ENCODE data around the gene CTDSP2.
"Not testable (repeated sequence)": the region's sequence is repeated elsewhere in the genome, so short reads cannot be mapped to it uniquely, and the experiment has no call there.

Gene CTDSP2

GRCh38 chr12:57775563-57776246 lies 70.8 kb downstream of the CTDSP2 start:
- TF ChIP-seq, protein P1, sequence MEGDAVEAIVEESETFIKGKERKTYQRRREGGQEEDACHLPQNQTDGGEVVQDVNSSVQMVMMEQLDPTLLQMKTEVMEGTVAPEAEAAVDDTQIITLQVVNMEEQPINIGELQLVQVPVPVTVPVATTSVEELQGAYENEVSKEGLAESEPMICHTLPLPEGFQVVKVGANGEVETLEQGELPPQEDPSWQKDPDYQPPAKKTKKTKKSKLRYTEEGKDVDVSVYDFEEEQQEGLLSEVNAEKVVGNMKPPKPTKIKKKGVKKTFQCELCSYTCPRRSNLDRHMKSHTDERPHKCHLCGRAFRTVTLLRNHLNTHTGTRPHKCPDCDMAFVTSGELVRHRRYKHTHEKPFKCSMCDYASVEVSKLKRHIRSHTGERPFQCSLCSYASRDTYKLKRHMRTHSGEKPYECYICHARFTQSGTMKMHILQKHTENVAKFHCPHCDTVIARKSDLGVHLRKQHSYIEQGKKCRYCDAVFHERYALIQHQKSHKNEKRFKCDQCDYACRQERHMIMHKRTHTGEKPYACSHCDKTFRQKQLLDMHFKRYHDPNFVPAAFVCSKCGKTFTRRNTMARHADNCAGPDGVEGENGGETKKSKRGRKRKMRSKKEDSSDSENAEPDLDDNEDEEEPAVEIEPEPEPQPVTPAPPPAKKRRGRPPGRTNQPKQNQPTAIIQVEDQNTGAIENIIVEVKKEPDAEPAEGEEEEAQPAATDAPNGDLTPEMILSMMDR (IDR thresholded peaks at IDR 0.05): no peak
- no peak overlapping the region for H3K4me3 Mint-ChIP-seq
- peaks cover 21% of the 10 kb centered on the region for H3K27me3 Mint-ChIP-seq (ENCODE audit: low read depth, poor library complexity)
- peaks cover 18% of the 10 kb centered on the region for H3K36me3 Mint-ChIP-seq (ENCODE audit: low read depth)
- peaks cover 19% of the 10 kb centered on the region for H3K4me1 Mint-ChIP-seq
- no peak for DNase-seq
- no peaks in the 10 kb centered on the region for H3K9me3 Mint-ChIP-seq
- H3K27ac Mint-ChIP-seq: no peak overlapping the region

GRCh38 chr12:57775044-57775443 lies 71.5 kb downstream of the CTDSP2 start:
- Mint-ChIP-seq H3K36me3 (ENCODE audit: low read depth) (peaks cover 25% of the 10 kb centered on the region), H3K4me3 (no peak overlapping the region), H3K27ac (no peak overlapping the region), H3K9me3 (no peaks in the 10 kb centered on the region), H3K27me3 (ENCODE audit: low read depth, poor library complexity) (peaks cover 21% of the 10 kb centered on the region), H3K4me1 (peaks cover 25% of the 10 kb centered on the region)
- TF ChIP-seq, protein P1 (IDR thresholded peaks at IDR 0.05): no peak
- no peak for DNase-seq

DNA sequence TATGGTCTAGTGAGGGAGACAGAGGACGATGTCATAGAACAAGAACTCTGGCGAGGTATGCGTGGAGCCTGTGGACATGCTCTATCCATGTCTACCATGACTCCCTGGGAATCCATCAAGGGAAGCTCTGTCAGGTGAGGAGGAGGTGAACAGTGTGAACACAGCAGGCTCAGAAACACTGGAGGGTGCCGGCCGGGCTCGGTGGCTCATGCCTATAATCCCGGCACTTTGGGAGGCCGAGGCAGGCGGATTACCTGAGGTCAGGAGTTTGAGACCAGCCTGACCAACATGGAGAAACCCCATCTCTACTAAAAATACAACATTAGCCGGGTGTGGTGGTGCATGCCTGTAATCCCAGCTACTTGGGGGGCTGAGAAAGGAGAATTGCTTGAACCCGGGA lies 71.9 kb downstream of the CTDSP2 start:
- DNase-seq, H3K9me3 Mint-ChIP-seq, H3K27ac Mint-ChIP-seq: not testable (repeated sequence)
- H3K27me3 Mint-ChIP-seq (ENCODE audit: low read depth, poor library complexity): peaks cover 16% of the 10 kb centered on the region
- peak overlapping the region; percentile 13 for H3K4me3 Mint-ChIP-seq
- H3K4me1 Mint-ChIP-seq: peaks cover 30% of the 10 kb centered on the region
- H3K36me3 Mint-ChIP-seq (ENCODE audit: low read depth): peaks cover 29% of the 10 kb centered on the region

DNA sequence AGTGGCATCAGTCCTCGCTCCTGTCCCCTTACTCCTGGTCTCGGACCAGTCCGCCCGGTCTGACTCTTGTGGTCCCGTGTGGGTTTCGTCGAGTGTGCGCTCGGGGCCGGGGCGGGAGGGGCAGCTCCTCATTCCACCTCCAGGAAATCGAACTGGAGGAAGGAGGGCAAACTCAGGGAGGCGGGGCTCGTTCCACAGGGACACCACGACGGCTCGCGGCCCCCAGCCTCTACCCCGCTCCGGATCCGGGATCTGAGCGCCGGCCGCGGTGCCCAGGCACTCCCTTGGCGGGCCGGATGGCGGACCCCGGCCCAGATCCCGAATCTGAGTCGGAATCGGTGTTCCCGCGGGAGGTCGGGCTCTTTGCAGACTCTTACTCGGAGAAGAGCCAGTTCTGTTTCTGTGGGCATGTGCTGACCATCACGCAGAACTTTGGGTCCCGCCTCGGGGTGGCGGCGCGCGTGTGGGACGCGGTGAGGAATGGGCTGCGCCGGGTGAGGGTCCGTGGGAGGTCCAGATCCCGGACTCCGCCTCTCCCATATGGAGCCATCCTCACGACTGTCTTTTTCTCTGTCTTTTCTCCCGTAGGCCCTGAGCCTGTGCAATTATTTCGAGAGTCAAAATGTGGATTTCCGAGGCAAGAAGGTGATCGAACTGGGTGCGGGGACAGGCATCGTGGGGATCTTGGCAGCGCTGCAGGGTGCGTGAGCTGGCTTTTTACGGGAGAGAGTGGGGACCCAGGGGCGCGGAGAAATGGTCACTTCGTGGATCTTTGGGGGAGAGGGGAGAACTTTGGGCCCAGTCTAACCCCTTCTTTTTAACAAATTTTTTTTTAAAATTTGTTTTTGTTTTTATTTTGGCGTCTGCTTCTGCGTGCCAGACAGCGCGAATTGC lies 73.9 kb downstream of the CTDSP2 start, which contains the start of gene EEF1AKMT3:
TSS of gene EEF1AKMT3 (plus strand) at position 186 of the 894 bp plus-strand sequence. CDS start at position 297, 111 bp downstream.
- peak; percentile 69 for DNase-seq
- Mint-ChIP-seq H3K9me3 (no peaks in the 10 kb centered on the region), H3K27ac (peak within 1 kb of the TSS; percentile 100), H3K4me3 (peak within 1 kb of the TSS; percentile 99), H3K4me1 (peaks cover 30% of the 10 kb centered on the region), H3K27me3 (ENCODE audit: low read depth, poor library complexity) (peaks cover 27% of the 10 kb centered on the region), H3K36me3 (ENCODE audit: low read depth) (peaks cover 43% of the 10 kb centered on the region)
- TF ChIP-seq, protein P1 (IDR thresholded peaks at IDR 0.05): no peak

- DNase-seq: peak; percentile 90
- H3K27ac Mint-ChIP-seq: peak within 1 kb of the TSS; percentile 100
- H3K4me3 Mint-ChIP-seq: peak within 1 kb of the TSS; percentile 99
- peaks cover 34% of the 10 kb centered on the region for H3K27me3 Mint-ChIP-seq (ENCODE audit: low read depth, poor library complexity)
- peaks cover 37% of the 10 kb centered on the region for H3K4me1 Mint-ChIP-seq
- TF ChIP-seq, protein P1 (IDR thresholded peaks at IDR 0.05): no peak
- peaks cover 41% of the 10 kb centered on the region for H3K36me3 Mint-ChIP-seq (ENCODE audit: low read depth)
- no peaks in the 10 kb centered on the region for H3K9me3 Mint-ChIP-seq
Observed at GRCh38 chr12:57771873-57772428, 74.6 kb downstream of the CTDSP2 start, which contains the start of gene METTL1. TSS of gene METTL1 (minus strand) at chr12:57772105. CDS start at chr12:57772083, 22 bp downstream.
